ENCODE measurements around the gene RAB24.

DNA sequence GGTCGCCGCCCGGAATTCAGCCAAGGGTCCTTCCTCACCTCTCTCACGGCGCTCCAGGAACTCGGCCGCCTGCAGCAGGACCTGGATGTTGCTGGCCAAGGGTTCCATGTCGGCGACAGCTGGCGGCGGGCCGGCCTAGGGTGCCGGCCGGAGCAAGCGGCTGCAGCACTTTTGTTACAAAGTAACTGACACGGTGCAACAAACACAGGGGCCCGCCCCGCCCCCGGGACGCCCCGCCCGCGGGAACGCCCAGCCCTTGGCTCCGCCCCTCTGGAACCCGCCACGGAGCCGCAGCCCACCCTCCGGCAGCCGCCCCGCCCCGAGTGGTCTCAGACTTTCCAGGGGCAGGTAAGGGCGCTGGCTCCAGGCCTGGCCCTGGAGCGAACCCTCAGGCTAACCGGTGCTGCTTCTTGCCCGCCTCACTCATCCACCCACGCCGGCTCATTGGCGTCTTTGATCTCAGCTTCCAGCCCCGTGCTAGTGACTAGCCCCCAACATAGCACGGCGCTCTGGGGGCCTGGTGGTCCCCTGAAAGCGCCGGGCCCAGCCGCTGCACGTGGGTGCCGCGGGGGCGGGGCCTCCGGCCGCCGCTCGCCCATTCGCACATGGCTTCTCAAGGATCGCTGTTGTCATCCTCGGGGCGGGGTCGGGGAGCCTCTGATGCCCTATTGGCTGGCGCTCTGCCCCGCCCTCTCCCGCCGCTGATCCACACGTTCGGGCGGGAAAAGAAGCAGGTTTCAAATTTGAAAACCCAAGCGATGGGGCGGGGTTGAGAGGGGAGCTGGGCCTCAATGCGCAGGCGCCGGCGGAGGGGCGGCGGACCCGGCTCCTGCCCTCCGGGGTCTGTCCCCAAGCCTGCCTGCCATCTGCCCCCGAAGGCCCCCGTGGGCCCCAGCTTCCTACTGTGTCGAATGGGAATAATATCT, 8.5 kb upstream of the RAB24 start, which contains the start of gene MXD3:
- TF ChIP-seq CTCF (IDR thresholded peaks at IDR 0.05; ENCODE audit: poor library complexity) (no peak), EZH2 (IDR thresholded peaks at IDR 0.05; ENCODE audit: borderline replicate concordance) (no peak)
